ENCODE data around the gene DTNBP1. TPM values are rescaled to one million over a fixed set of nuclear protein-coding genes. Genes with fewer than 3 reads are reported as not detected.

DTNBP1 gene
- total RNA-seq, 1 donor from 2014 or later, result 15.1 TPM

- Mint-ChIP-seq H3K4me1 (no peaks in the 10 kb centered on the region), H3K9me3 (no peaks in the 10 kb centered on the region), H3K36me3 (ENCODE audit: low read depth) (no peaks in the 10 kb centered on the region), H3K27ac (no peak overlapping the region), H3K4me3 (no peak overlapping the region), H3K27me3 (no peaks in the 10 kb centered on the region)
- intact Hi-C loops (cut with micrococcal nuclease), result no loop called here
- DNase-seq, result peak; percentile 21
Observed at GRCh38 chr6:15561447-15562199, 101.2 kb downstream of the DTNBP1 start.

- Mint-ChIP-seq H3K27me3 (no peaks in the 10 kb centered on the region), H3K4me1 (no peaks in the 10 kb centered on the region), H3K4me3 (no peak overlapping the region), H3K27ac (no peak overlapping the region), H3K36me3 (ENCODE audit: low read depth) (no peaks in the 10 kb centered on the region), H3K9me3 (no peaks in the 10 kb centered on the region)
- DNase-seq, result peak; percentile 17
- intact Hi-C loops (cut with micrococcal nuclease), result no loop called here
Observed at GRCh38 chr6:15560713-15561112, 102.1 kb downstream of the DTNBP1 start.

- no peaks in the 10 kb centered on the region for H3K4me1 Mint-ChIP-seq
- intact Hi-C loops (cut with micrococcal nuclease), result no loop called here
- no peaks in the 10 kb centered on the region for H3K9me3 Mint-ChIP-seq
- H3K27ac Mint-ChIP-seq, result no peak overlapping the region
- H3K4me3 Mint-ChIP-seq, result no peak overlapping the region
- no peaks in the 10 kb centered on the region for H3K27me3 Mint-ChIP-seq
- no peak for DNase-seq
- no peaks in the 10 kb centered on the region for H3K36me3 Mint-ChIP-seq (ENCODE audit: low read depth)
Observed at GRCh38 chr6:15557174-15557573, 105.7 kb downstream of the DTNBP1 start.

DNA sequence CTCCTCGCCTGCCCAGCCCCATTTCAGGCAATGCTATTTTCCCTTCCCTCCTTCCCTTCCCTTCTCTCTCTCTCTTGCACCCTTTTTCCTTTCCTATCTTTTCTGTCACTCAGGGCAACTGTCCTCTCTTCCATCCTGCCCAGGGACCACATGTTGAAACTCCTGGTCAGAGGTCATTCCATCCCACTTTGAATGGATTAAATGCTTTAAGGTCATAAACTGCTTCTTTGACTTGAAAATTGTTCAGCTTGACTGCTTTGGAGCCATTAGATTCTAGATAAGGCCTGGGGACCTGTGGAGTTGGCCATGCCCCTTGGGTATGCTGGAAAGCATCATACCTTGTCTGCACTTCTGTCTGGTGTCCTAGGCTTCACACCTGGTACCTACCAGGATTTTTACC is 106.1 kb downstream of the DTNBP1 start:
- Mint-ChIP-seq H3K27me3 (no peaks in the 10 kb centered on the region), H3K4me1 (peaks cover 2% of the 10 kb centered on the region), H3K9me3 (no peaks in the 10 kb centered on the region), H3K27ac (no peak overlapping the region), H3K36me3 (ENCODE audit: low read depth) (no peaks in the 10 kb centered on the region), H3K4me3 (no peak overlapping the region)
- DNase-seq, result no peak
- intact Hi-C loops (cut with micrococcal nuclease), result no loop called here

DNA sequence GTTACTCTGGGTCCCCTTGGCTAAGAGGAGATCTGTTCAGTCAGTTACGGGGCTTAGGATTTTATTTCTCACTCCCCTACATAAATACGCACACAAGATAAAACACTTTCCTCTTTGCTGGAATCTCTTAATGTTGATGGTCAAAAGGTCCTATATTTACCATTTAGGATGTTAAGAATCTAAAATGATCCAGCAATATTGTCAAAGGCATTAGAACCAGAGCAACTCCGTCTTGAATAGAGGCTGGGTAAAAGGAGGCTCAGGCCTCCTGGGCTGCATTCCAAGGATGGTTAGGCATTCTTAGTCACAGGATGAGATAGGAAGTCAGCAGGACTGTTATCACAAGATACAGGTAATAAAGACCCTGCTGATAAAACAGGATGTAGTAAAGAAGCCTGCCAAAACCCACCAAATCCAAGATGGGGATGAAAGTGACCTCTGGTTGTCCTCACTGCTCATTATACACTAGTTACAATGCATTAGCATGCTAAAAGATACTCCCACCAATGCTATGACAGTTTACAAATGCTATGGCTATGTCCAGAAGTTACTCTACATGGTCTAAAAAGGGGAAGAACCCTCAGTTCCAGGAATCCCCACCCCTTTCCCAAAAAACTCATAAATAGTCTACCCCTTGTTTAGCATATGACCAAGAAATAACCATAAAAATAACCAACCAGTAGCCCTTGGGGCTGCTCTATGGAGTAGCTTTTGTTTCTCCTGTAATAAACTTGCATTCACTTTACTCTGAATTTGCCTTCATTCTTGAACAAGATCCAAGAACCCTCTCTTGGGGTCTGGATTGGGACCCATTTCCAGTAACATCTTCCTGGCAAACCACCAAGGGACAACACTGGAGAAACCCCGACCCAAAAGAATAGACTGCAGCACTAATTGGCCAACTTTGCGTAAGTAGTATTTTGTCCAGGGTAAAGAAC is 107.5 kb downstream of the DTNBP1 start:
- Mint-ChIP-seq H3K27me3 (no peaks in the 10 kb centered on the region), H3K4me3 (no peak overlapping the region), H3K27ac (no peak overlapping the region), H3K9me3 (no peaks in the 10 kb centered on the region), H3K4me1 (peaks cover 2% of the 10 kb centered on the region), H3K36me3 (ENCODE audit: low read depth) (no peaks in the 10 kb centered on the region)
- DNase-seq, result no peak
- intact Hi-C loops (cut with micrococcal nuclease), result no loop called here

DNA sequence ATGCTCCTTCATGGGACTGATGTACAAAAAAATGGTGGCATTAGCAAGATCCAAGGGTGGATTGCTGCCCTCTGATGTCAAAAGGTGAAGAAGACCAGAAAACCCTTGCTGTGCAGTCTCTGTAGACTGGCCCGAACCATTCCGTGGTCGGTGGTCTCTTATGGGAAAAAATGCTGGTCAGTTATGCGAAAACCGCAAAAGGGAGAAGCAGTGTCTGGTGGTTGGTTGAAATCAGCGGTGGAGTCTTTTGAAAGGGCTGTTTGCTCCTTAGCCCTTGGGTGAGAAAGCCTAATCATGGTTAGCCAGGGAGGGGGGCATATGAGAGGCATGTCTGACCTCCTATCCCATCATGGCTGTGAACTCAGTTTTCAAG is 108.1 kb downstream of the DTNBP1 start:
- Mint-ChIP-seq H3K9me3 (no peaks in the 10 kb centered on the region), H3K36me3 (ENCODE audit: low read depth) (no peaks in the 10 kb centered on the region), H3K27ac (no peak overlapping the region), H3K27me3 (no peaks in the 10 kb centered on the region), H3K4me1 (peaks cover 2% of the 10 kb centered on the region), H3K4me3 (no peak overlapping the region)
- no peak for DNase-seq
- intact Hi-C loops (cut with micrococcal nuclease), result no loop called here

DNA sequence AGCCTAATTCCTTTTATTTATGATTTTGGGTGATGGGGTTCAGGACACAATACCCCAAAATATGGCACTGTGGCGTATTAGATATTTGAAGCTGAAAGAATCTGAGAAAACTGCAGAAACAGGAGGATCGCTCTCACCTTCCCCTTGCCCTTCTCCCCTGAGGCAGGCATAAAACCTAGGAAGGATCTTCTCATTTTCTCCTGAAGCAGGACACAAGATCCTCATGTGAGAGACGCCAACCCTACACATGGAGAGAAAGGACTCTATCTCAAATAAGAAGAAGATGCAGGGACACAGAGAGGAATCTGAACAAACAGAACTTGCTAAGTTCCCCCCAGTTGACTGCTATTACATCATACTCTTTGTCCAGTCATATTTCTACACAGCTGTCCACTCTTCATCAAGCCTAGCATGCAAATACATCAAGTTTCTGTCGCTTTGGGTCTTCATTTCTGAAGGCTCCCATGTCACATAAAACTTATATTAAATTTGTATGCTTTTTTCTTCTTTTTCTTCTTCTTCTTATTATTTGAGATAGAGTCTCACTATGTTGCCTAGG is 109.0 kb downstream of the DTNBP1 start:
- Mint-ChIP-seq H3K9me3 (no peaks in the 10 kb centered on the region), H3K4me1 (peaks cover 2% of the 10 kb centered on the region), H3K27me3 (no peaks in the 10 kb centered on the region), H3K36me3 (ENCODE audit: low read depth) (no peaks in the 10 kb centered on the region), H3K27ac (no peak overlapping the region), H3K4me3 (no peak overlapping the region)
- intact Hi-C loops (cut with micrococcal nuclease), result no loop called here
- no peak for DNase-seq

DNA sequence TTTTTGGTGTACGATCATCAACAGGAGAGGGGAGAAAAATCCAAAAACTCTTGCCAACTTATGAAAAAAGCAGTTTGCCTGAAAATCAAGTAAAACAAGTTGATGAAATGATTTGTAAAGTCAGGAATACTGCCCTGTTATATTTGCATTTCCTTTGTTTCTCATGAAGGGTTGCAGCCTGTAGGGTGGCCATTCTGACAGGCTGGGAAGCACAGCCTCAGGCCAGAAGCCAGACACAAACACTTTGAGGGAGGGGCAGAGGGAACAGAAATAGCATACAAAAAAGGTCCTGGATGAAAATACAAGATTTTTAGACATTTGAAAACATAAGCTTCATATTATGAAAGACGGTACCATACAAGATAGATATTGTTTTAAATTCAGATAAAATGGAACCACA is 109.8 kb downstream of the DTNBP1 start:
- Mint-ChIP-seq H3K36me3 (ENCODE audit: low read depth) (no peaks in the 10 kb centered on the region), H3K4me1 (peaks cover 2% of the 10 kb centered on the region), H3K9me3 (no peaks in the 10 kb centered on the region), H3K27ac (no peak overlapping the region), H3K27me3 (no peaks in the 10 kb centered on the region), H3K4me3 (no peak overlapping the region)
- intact Hi-C loops (cut with micrococcal nuclease), result no loop called here
- DNase-seq, result no peak

DNA sequence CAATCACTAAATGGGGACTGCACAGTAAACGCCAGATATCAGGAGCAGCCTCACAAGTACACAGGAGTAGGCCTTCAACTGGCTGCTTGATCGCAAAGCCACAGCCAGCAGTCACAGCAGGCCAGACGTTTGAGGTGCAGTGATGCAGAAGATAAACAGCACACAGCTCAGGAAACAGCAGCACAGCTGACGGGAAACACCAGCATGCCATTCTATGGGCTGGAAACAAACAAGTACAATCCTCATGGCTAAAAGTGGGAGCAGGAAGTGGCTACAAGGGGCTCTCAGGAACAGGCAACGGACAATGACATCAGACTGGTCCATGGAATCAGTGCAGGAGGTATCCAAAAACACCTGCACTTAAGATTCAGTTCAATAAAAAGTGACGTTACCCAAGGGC is 111.0 kb downstream of the DTNBP1 start:
- H3K27me3 Mint-ChIP-seq, result no peaks in the 10 kb centered on the region
- intact Hi-C loops (cut with micrococcal nuclease), result no loop called here
- no peak overlapping the region for H3K27ac Mint-ChIP-seq
- DNase-seq, result no peak
- H3K4me1 Mint-ChIP-seq, result peaks cover 2% of the 10 kb centered on the region
- H3K4me3 Mint-ChIP-seq, result no peak overlapping the region
- H3K36me3 Mint-ChIP-seq (ENCODE audit: low read depth), result no peaks in the 10 kb centered on the region
- no peaks in the 10 kb centered on the region for H3K9me3 Mint-ChIP-seq

GRCh38 chr6:15551262-15551661 is 111.6 kb downstream of the DTNBP1 start:
- DNase-seq, result no peak
- intact Hi-C loops (cut with micrococcal nuclease), result no loop called here
- Mint-ChIP-seq H3K4me1 (peaks cover 2% of the 10 kb centered on the region), H3K9me3 (no peaks in the 10 kb centered on the region), H3K4me3 (no peak overlapping the region), H3K36me3 (ENCODE audit: low read depth) (no peaks in the 10 kb centered on the region), H3K27ac (no peak overlapping the region), H3K27me3 (no peaks in the 10 kb centered on the region)

DNA sequence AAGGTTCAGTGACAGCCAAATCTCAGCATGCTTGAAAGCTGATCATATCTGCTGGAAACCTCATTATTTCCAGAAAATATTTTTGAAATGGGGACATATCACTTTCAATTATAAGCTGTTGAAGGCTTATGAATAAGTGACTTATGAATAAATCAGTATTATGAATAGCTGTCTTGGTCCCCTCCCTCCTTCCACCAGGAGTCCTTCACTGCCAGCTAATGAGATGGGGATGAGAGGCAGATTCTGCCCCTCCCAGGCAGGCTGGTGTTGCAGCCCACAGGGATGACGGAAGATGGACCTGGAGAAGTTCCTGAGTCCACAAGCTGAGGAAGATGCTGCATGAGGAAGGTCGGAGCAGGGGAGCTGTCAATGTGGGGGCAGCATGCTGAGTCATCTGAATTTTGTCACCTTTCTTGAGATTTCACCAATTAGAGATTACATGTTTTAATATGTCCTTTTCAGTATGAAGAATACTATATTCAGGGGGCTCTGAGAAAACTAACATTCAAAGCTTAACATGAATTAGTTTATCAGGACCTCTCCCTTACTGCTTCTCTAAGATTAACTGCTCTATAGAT is 112.2 kb downstream of the DTNBP1 start:
- Mint-ChIP-seq H3K4me1 (peaks cover 2% of the 10 kb centered on the region), H3K9me3 (no peaks in the 10 kb centered on the region), H3K36me3 (ENCODE audit: low read depth) (no peaks in the 10 kb centered on the region), H3K4me3 (no peak overlapping the region), H3K27me3 (no peaks in the 10 kb centered on the region), H3K27ac (no peak overlapping the region)
- no peak for DNase-seq
- intact Hi-C loops (cut with micrococcal nuclease), result no loop called here

DNA sequence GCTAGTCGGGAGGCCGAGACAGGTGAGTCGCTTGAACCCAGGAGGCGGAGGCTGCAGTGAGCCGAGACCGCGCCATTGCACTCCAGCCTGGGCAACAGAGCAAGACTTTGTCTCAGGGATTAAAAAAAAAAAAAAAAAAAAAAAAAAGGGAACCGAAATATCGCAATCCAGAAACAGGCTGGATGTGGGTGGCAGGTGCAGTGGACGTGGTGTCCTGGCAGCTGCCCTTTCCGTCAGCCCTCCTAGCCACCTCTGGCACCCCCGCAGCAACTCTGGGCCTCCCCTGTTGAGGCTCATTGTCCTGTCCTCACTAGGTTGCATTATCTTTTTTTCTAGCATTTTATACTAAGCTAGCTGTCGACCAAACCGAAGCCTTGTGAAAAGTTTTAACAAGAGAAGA is 113.5 kb downstream of the DTNBP1 start:
- H3K36me3 Mint-ChIP-seq (ENCODE audit: low read depth), result no peaks in the 10 kb centered on the region
- no peaks in the 10 kb centered on the region for H3K27me3 Mint-ChIP-seq
- no peaks in the 10 kb centered on the region for H3K9me3 Mint-ChIP-seq
- no peak overlapping the region for H3K4me3 Mint-ChIP-seq
- intact Hi-C loops (cut with micrococcal nuclease), result no loop called here
- DNase-seq, result no peak
- H3K4me1 Mint-ChIP-seq, result peaks cover 2% of the 10 kb centered on the region
- H3K27ac Mint-ChIP-seq, result peak overlapping the region; percentile 38

DNA sequence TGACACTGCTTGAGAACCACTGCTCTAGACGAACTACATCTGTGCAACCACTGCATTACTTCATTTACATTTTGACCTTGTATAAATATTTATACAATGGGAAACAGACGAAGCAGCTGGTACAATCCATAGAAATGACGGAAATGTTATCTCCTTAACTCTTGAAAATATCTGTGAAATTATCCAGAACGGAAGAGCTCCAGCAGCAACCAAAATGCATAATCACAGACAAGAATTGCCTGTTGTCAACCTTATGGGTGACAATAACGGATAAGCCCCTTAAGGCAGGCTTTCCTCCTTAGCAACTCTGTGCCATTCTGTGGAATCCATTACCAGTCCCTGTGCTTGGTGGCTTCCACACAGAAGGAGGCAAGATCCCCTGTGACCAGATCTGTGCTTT is 115.4 kb downstream of the DTNBP1 start:
- DNase-seq, result no peak
- no peaks in the 10 kb centered on the region for H3K9me3 Mint-ChIP-seq
- no peaks in the 10 kb centered on the region for H3K27me3 Mint-ChIP-seq
- H3K36me3 Mint-ChIP-seq (ENCODE audit: low read depth), result no peaks in the 10 kb centered on the region
- H3K4me1 Mint-ChIP-seq, result peaks cover 2% of the 10 kb centered on the region
- intact Hi-C loops (cut with micrococcal nuclease), result no loop called here
- no peak overlapping the region for H3K4me3 Mint-ChIP-seq
- no peak overlapping the region for H3K27ac Mint-ChIP-seq

- no peak for DNase-seq
- H3K9me3 Mint-ChIP-seq, result no peaks in the 10 kb centered on the region
- no peak overlapping the region for H3K4me3 Mint-ChIP-seq
- no peaks in the 10 kb centered on the region for H3K27me3 Mint-ChIP-seq
- H3K4me1 Mint-ChIP-seq, result no peaks in the 10 kb centered on the region
- no peak overlapping the region for H3K27ac Mint-ChIP-seq
- no peaks in the 10 kb centered on the region for H3K36me3 Mint-ChIP-seq (ENCODE audit: low read depth)
- intact Hi-C loops (cut with micrococcal nuclease), result no loop called here
Observed at GRCh38 chr6:15546591-15546990, 116.2 kb downstream of the DTNBP1 start.

All from activated CD4-positive, alpha-beta T cell treated with anti-CD3 and anti-CD28 coated beads, Interleukin-2, amount 10 ng/mL, durations not matched to agents 24 days and 14 days (primary cell).